NCI-H1694 (cell line): ENCODE measurements around the gene SNX27.
"Not testable (repeated sequence)": the region's sequence is repeated elsewhere in the genome, so short reads cannot be mapped to it uniquely, and the experiment has no call there.

Source experiments
- DNase-seq: peaks from one replicate; lab custom pipeline; 2025; lab: John Stamatoyannopoulos, UW

Gene SNX27

GRCh38 chr1:151641229-151641628 lies 29.4 kb downstream of the SNX27 start:
- DNase-seq = no peak

- DNase-seq = not testable (repeated sequence)
These were observed 31.2 kb downstream of the SNX27 start for GRCh38 chr1:151643085-151643484.

GRCh38 chr1:151644001-151644400 lies 32.2 kb downstream of the SNX27 start:
- DNase-seq = no peak

GRCh38 chr1:151653397-151653796 lies 41.5 kb downstream of the SNX27 start:
- no peak for DNase-seq

- DNase-seq = no peak
These were observed 43.5 kb downstream of the SNX27 start for GRCh38 chr1:151655371-151655770.

GRCh38 chr1:151661751-151662150 lies 49.9 kb downstream of the SNX27 start:
- no peak for DNase-seq

GRCh38 chr1:151668090-151668489 lies 56.2 kb downstream of the SNX27 start:
- no peak for DNase-seq

- not testable (repeated sequence) for DNase-seq
These were observed 58.3 kb downstream of the SNX27 start for GRCh38 chr1:151670036-151670675.

GRCh38 chr1:151673407-151673806 lies 61.6 kb downstream of the SNX27 start:
- DNase-seq = no peak

GRCh38 chr1:151680391-151680790 lies 68.5 kb downstream of the SNX27 start:
- no peak for DNase-seq

- DNase-seq = no peak
These were observed 69.0 kb downstream of the SNX27 start for GRCh38 chr1:151680826-151681225.

GRCh38 chr1:151681923-151682322 lies 70.1 kb downstream of the SNX27 start:
- no peak for DNase-seq

- DNase-seq = not testable (repeated sequence)
These were observed 71.1 kb downstream of the SNX27 start for GRCh38 chr1:151682901-151683300.

- no peak for DNase-seq
These were observed 72.3 kb downstream of the SNX27 start for GRCh38 chr1:151684128-151684527.

- no peak for DNase-seq
These were observed 74.7 kb downstream of the SNX27 start for GRCh38 chr1:151686561-151686960.

GRCh38 chr1:151689494-151689893 lies 77.6 kb downstream of the SNX27 start:
- DNase-seq = no peak

GRCh38 chr1:151692226-151692625 lies 80.4 kb downstream of the SNX27 start:
- DNase-seq = no peak

- DNase-seq = peak; percentile 58
These were observed 81.3 kb downstream of the SNX27 start for GRCh38 chr1:151693057-151693651.

- DNase-seq = no peak
These were observed 89.7 kb downstream of the SNX27 start for GRCh38 chr1:151701515-151701914.

GRCh38 chr1:151702936-151703335 lies 91.1 kb downstream of the SNX27 start:
- no peak for DNase-seq

- DNase-seq = no peak
These were observed 92.0 kb downstream of the SNX27 start for GRCh38 chr1:151703813-151704212.

- no peak for DNase-seq
These were observed 92.4 kb downstream of the SNX27 start for GRCh38 chr1:151704246-151704645.

- no peak for DNase-seq
These were observed 93.3 kb downstream of the SNX27 start for GRCh38 chr1:151705146-151705545.
